ENCODE data around the gene C10orf105. TPM values are rescaled to one million over a fixed set of nuclear protein-coding genes. Genes with fewer than 3 reads are reported as not detected.

The C10orf105 gene
- total RNA-seq, 2 donors from 2014 or later: 0.14 TPM; not detected in 1

DNA sequence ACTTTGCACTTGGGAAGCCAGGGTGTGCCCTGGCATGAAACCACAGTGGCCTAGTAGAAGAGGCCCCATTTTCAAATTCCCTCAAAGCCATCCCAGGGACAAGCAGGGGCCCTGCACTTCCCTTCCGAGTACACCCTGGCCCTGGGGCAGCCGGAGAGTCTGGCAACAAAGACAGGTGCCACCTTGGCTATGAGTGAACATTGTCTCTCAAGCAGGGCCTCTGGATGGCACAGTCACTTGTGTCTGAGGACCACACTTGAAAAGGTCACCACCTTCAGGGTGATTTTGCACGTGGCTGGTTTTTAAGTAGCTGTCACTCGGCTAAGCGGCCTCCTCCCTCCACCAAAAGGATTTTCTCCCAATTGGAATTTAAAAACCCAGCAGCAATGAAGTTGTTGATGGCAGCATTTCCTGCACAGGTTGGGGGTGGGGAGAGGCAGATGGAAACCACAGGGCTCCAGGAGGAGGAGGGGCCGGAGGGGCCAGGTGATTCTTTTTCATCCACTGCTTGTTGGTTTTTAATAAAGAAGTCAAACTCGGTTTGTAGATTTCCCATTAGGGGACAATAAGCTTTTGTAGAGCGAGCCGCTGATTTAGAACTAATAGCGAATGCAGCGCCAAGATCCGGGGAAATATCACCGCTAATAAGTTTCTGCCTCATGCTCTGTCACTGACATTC lies 33.9 kb downstream of the C10orf105 start:
- H3K4me3 ChIP-seq: no peak overlapping the region
- H3K9me3 ChIP-seq: no peaks in the 10 kb centered on the region
- no peaks in the 10 kb centered on the region for H3K36me3 ChIP-seq
- H3K4me1 ChIP-seq (ENCODE audit: control insufficient read depth in 1 of 2, low read depth in 2 of 2): no peaks in the 10 kb centered on the region
- H3K27me3 ChIP-seq (replicated peaks; ENCODE audit: insufficient read depth): no peaks in the 10 kb centered on the region
- no peak for ATAC-seq (ENCODE audit: insufficient number of reproducible peaks, low FRiP score, low read depth)
- DNase-seq (ENCODE audit: low spot score): no peak
- no peak overlapping the region for H3K27ac ChIP-seq
- TF ChIP-seq, protein P1, sequence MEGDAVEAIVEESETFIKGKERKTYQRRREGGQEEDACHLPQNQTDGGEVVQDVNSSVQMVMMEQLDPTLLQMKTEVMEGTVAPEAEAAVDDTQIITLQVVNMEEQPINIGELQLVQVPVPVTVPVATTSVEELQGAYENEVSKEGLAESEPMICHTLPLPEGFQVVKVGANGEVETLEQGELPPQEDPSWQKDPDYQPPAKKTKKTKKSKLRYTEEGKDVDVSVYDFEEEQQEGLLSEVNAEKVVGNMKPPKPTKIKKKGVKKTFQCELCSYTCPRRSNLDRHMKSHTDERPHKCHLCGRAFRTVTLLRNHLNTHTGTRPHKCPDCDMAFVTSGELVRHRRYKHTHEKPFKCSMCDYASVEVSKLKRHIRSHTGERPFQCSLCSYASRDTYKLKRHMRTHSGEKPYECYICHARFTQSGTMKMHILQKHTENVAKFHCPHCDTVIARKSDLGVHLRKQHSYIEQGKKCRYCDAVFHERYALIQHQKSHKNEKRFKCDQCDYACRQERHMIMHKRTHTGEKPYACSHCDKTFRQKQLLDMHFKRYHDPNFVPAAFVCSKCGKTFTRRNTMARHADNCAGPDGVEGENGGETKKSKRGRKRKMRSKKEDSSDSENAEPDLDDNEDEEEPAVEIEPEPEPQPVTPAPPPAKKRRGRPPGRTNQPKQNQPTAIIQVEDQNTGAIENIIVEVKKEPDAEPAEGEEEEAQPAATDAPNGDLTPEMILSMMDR (IDR thresholded peaks at IDR 0.05): no peak

DNA sequence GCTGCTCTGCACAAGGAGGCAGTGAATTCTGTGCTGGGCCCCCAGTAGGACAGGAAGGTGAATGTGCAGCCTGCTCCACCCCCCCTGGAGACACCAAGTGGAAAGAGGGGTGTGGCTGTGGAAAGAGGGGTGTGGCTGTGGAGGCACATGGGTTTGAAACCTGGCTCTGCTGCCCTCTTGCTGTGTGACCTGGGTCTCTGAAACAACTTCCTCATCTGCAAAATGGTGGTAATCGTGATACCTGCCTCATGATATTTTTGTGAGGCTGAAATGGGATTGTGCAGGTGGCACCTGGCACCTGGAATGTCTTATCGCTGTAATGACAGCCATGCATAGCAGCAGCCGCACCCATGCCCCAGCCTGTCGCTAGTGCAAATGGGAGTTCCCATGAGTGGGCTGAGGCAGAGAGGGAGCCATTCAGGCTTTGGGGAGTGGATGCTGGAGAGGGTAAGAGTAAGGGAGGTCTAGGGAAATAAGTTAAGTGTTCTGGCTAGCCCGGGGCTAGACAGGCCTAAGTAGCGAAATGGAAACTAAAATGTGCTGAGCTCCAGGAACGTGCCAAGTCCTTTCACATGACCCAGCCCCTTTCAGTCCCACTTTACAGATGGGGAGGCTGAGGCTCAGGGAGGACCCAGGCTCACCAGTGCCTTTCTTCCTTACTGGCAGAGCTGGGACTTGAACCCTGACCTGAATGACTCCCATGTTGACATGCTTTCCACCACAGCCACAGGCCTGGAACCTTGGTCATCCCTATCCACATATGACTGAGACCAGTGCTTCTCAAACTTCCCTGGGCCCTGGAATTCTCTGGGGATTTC lies 35.0 kb downstream of the C10orf105 start:
- TF ChIP-seq, protein P1 (IDR thresholded peaks at IDR 0.05): no peak
- Histone ChIP-seq H3K36me3 (no peaks in the 10 kb centered on the region), H3K27ac (no peak overlapping the region), H3K4me3 (no peak overlapping the region), H3K27me3 (replicated peaks; ENCODE audit: insufficient read depth) (no peaks in the 10 kb centered on the region), H3K4me1 (ENCODE audit: control insufficient read depth in 1 of 2, low read depth in 2 of 2) (no peaks in the 10 kb centered on the region), H3K9me3 (no peaks in the 10 kb centered on the region)
- ATAC-seq (ENCODE audit: insufficient number of reproducible peaks, low FRiP score, low read depth) (no peak), DNase-seq (ENCODE audit: low spot score) (no peak)

DNA sequence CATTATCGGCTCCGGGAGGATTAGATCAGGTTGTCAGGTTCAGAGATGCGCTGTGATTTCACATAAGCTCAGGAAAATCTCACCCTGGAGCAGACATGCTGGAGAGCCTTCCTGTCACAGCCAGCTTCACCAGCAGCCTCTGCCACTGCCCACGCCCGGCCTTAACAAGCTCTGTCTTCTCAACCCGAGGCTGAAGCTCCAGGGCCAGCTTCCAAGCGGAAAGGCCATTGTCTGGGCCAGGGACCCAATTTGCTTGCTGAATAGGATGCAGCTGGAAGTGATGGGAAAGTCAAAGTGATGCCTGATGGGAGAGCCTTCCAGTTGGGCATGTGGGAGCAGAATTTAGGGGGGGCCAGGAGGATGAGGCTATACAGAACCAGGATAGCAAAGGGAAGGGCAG lies 36.3 kb downstream of the C10orf105 start:
- TF ChIP-seq, protein P1 (IDR thresholded peaks at IDR 0.05): no peak
- DNase-seq (ENCODE audit: low spot score) (no peak), ATAC-seq (ENCODE audit: insufficient number of reproducible peaks, low FRiP score, low read depth) (no peak)
- H3K4me1 ChIP-seq (ENCODE audit: control insufficient read depth in 1 of 2, low read depth in 2 of 2): no peaks in the 10 kb centered on the region
- H3K27me3 ChIP-seq (replicated peaks; ENCODE audit: insufficient read depth): no peaks in the 10 kb centered on the region
- no peak overlapping the region for H3K27ac ChIP-seq
- H3K9me3 ChIP-seq: no peaks in the 10 kb centered on the region
- H3K4me3 ChIP-seq: no peak overlapping the region
- H3K36me3 ChIP-seq: no peaks in the 10 kb centered on the region

DNA sequence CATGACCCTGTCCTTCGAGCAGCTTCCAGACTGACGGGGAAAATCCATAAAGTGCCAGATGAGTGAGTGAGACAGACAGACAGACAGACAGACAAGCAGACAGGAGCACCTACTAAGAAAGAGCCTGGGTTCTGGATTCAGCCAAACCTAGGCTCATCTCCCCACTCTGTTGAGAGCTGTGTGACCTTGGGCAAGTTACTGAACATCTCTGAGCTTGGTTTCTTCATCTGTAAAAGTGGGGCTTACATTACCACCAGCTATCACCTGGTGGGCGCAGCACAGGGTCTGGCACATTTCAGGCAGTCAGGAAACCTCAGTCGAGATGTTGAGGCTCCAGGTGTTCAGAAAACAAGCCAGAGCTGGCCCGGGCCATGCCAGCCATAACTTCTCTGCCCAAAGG lies 37.6 kb downstream of the C10orf105 start:
- TF ChIP-seq, protein P1 (IDR thresholded peaks at IDR 0.05): no peak
- Histone ChIP-seq H3K4me3 (no peak overlapping the region), H3K27me3 (replicated peaks; ENCODE audit: insufficient read depth) (no peaks in the 10 kb centered on the region), H3K9me3 (no peaks in the 10 kb centered on the region), H3K36me3 (no peaks in the 10 kb centered on the region), H3K27ac (no peak overlapping the region), H3K4me1 (ENCODE audit: control insufficient read depth in 1 of 2, low read depth in 2 of 2) (no peaks in the 10 kb centered on the region)
- no peak for DNase-seq (ENCODE audit: low spot score)
- ATAC-seq (ENCODE audit: insufficient number of reproducible peaks, low FRiP score, low read depth): no peak

DNA sequence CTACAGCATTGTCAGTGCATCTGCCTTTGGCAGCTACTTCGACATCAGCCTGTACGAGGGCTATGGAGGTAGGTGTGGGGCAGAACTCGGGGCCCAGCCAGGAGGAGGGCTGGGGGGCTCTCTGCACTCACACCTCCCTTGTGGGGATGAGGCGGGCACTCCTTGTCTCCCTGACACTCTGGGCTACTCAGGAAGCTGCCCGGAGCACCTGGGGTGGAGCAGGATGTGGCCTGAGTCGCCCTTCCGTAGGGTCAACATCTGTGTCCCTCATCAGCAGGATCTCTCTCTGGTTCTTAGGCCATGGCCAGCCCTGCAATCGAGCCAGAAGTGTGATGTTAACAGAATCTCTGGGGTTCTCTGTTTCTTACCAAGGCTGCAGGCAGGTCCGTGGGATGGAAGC lies 40.2 kb downstream of the C10orf105 start:
- H3K27me3 ChIP-seq (replicated peaks; ENCODE audit: insufficient read depth): no peaks in the 10 kb centered on the region
- ATAC-seq (ENCODE audit: insufficient number of reproducible peaks, low FRiP score, low read depth) (no peak), DNase-seq (ENCODE audit: low spot score) (no peak)
- H3K4me1 ChIP-seq (ENCODE audit: control insufficient read depth in 1 of 2, low read depth in 2 of 2): no peaks in the 10 kb centered on the region
- no peak overlapping the region for H3K4me3 ChIP-seq
- TF ChIP-seq, protein P1 (IDR thresholded peaks at IDR 0.05): no peak
- no peak overlapping the region for H3K27ac ChIP-seq
- H3K9me3 ChIP-seq: no peaks in the 10 kb centered on the region
- H3K36me3 ChIP-seq: no peaks in the 10 kb centered on the region
